SH-SY5Y (cell line): ENCODE data around the gene ADIPOQ.

Experiments used
- GATA2 ChIP-seq: IDR thresholded peaks from 2 replicates; pipeline ENCODE4 v1.6.1; 2011; ENCODE audit warnings: mild to moderate bottlenecking, low read depth, low read length
- GATA3 ChIP-seq: IDR thresholded peaks from 2 replicates; pipeline ENCODE4 v1.6.1; 2011; ENCODE audit warnings: low read depth, mild to moderate bottlenecking, low read length, moderate library complexity

DNA sequence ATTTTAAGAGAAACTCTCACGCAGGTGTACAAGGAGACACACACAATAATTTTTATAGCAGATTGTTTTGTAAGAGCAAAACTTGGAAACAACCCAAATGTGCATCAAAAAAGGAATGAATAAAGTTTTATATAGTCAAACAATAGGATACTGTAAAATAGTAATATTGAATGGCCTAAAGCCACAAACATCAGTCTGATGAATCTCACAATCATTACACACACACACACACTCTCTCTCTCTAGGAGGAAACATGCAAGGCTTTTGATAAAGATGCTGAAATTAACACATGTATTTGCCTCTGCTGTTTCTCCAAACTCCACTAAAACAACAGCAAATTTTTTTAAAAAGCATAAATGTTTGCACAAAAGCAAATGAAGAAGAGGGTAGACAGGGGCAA, 37.3 kb downstream of the ADIPOQ start:
- TF ChIP-seq GATA2, result no peak
- TF ChIP-seq GATA3, result no peak
